GM23338 (cell line): ENCODE measurements around the gene INPP5A. TPM values are rescaled to one million over a fixed set of nuclear protein-coding genes. Genes with fewer than 3 reads are reported as not detected.

ENCODE experiments used
- ATAC-seq: fragments of 200-7000 bp; cut with Tn5 transposase; 3 replicates; pipeline ENCODE4 v1.9.1; 2020
- DNase-seq: peaks from one replicate; pipeline ENCODE4 v3.0.0-alpha.2; 2015; ENCODE audit warnings: low spot score
- H2AFZ ChIP-seq: fragments of 200-600 bp; sonication (generic); 2 replicates; pipeline ENCODE4 v1.8.0; 2016; ENCODE audit warnings: antibody characterized with exemption, mild to moderate bottlenecking, moderate library complexity
- H3F3A ChIP-seq: fragments of 200-600 bp; sonication (generic); replicated peaks from 2 replicates; pipeline ENCODE4 v1.8.0; 2017; ENCODE audit warnings: antibody characterized with exemption, mixed run types, low read depth
- H3K27ac ChIP-seq: fragments of 200-600 bp; sonication (generic); 2 replicates; pipeline ENCODE4 v1.6.1; 2016; ENCODE audit warnings: low read depth
- H3K27me3 ChIP-seq: fragments of 200-600 bp; sonication (generic); 2 replicates; pipeline ENCODE4 v1.8.0; 2016; ENCODE audit warnings: mild to moderate bottlenecking, mixed run types, moderate library complexity; ENCODE audit not compliant: insufficient read depth
- H3K36me3 ChIP-seq: fragments of 200-600 bp; sonication (generic); 2 replicates; pipeline ENCODE4 v1.8.0; 2016; ENCODE audit warnings: mild to moderate bottlenecking; ENCODE audit not compliant: insufficient read depth
- H3K4me1 ChIP-seq: fragments of 200-600 bp; sonication (generic); 2 replicates; pipeline ENCODE4 v1.8.0; 2016; ENCODE audit warnings: mild to moderate bottlenecking, moderate library complexity; ENCODE audit not compliant: insufficient read depth
- H3K4me2 ChIP-seq: fragments of 200-600 bp; sonication (generic); 2 replicates; pipeline ENCODE4 v1.7.1; 2017; ENCODE audit warnings: mixed run types
- H3K4me3 ChIP-seq: fragments of 200-600 bp; sonication (generic); 2 replicates; pipeline ENCODE4 v1.6.1; 2016; ENCODE audit warnings: mixed run types
- H3K79me2 ChIP-seq: fragments of 200-600 bp; sonication (generic); replicated peaks from 2 replicates; pipeline ENCODE4 v1.8.0; 2017; ENCODE audit warnings: mild to moderate bottlenecking; ENCODE audit not compliant: insufficient read depth
- H3K9me2 ChIP-seq: fragments of 200-600 bp; sonication (generic); 2 replicates; pipeline ENCODE4 v1.8.0; 2017; ENCODE audit not compliant: insufficient read depth
- H4K20me1 ChIP-seq: fragments of 200-600 bp; sonication (generic); replicated peaks from 2 replicates; pipeline ENCODE4 v1.8.0; 2017; ENCODE audit warnings: mild to moderate bottlenecking; ENCODE audit not compliant: insufficient read depth
- H3K27ac Mint-ChIP-seq: 2 replicates; pipeline ENCODE4 v1.8.0; 2020; ENCODE audit warnings: inconsistent platforms, mild to moderate bottlenecking, moderate library complexity, mixed read lengths
- H3K27me3 Mint-ChIP-seq: 3 replicates; pipeline ENCODE4 v1.8.0; 2022; ENCODE audit warnings: low read depth, mild to moderate bottlenecking, moderate library complexity, mixed read lengths, inconsistent platforms; ENCODE audit not compliant: insufficient read depth, poor library complexity
- H3K36me3 Mint-ChIP-seq: 3 replicates; pipeline ENCODE4 v1.8.0; 2021; ENCODE audit warnings: low read depth, mild to moderate bottlenecking, inconsistent platforms, moderate library complexity, mixed read lengths
- H3K4me1 Mint-ChIP-seq: 3 replicates; pipeline ENCODE4 v1.8.0; 2020; ENCODE audit warnings: mild to moderate bottlenecking, inconsistent platforms, mixed read lengths
- H3K4me3 Mint-ChIP-seq: 3 replicates; pipeline ENCODE4 v1.8.0; 2021; ENCODE audit warnings: moderate library complexity, mild to moderate bottlenecking, inconsistent platforms, mixed read lengths
- H3K9me3 Mint-ChIP-seq: 3 replicates; pipeline ENCODE4 v1.8.0; 2020; ENCODE audit warnings: moderate library complexity, mild to moderate bottlenecking, inconsistent platforms, mixed read lengths
- CREB1 ChIP-seq: fragments of 250-450 bp; sonication (Bioruptor Pico); IDR thresholded peaks from 2 replicates; pipeline ENCODE4 v1.5.0; 2020; ENCODE audit warnings: low read depth, mild to moderate bottlenecking, moderate library complexity
- CTCF ChIP-seq, 2 experiments: fragments of 200-600 bp in 1 of 2; sonication (generic) in 1 of 2; conservative IDR thresholded peaks; 2 replicates each; pipeline versions ENCODE4 v1.5.1 to v1.6.1; 2016 to 2017; ENCODE audit warnings: antibody characterized with exemption in 2 of 2, low read depth in 2 of 2, mild to moderate bottlenecking in 2 of 2, moderate library complexity in 1 of 2
- ETS1 ChIP-seq: IDR thresholded peaks from 2 replicates; pipeline ENCODE4 v1.6.1; 2016; ENCODE audit warnings: antibody characterized with exemption
- EZH2 ChIP-seq: fragments of 200-600 bp; sonication (generic); IDR thresholded peaks from one replicate; pipeline ENCODE4 v1.8.0; 2017; ENCODE audit warnings: antibody characterized with exemption, mild to moderate bottlenecking, low read depth; ENCODE audit not compliant: unreplicated experiment
- EZH2phosphoT487 ChIP-seq: fragments of 200-600 bp; sonication (generic); IDR thresholded peaks from one replicate; pipeline ENCODE4 v1.8.1; 2018; ENCODE audit warnings: antibody characterized with exemption; ENCODE audit not compliant: unreplicated experiment
- JUNB ChIP-seq: IDR thresholded peaks from one replicate; pipeline ENCODE4 v1.6.1; 2016; ENCODE audit warnings: antibody characterized with exemption; ENCODE audit not compliant: unreplicated experiment
- NANOG ChIP-seq: IDR thresholded peaks from 2 replicates; pipeline ENCODE4 v1.6.1; 2016; ENCODE audit warnings: antibody characterized with exemption, borderline replicate concordance
- POLR2AphosphoS5 ChIP-seq: IDR thresholded peaks from 2 replicates; pipeline ENCODE4 v1.6.1; 2016; ENCODE audit warnings: antibody characterized with exemption, low read depth
- STAT1 ChIP-seq: IDR thresholded peaks from one replicate; pipeline ENCODE4 v1.6.1; 2016; ENCODE audit warnings: antibody characterized with exemption; ENCODE audit not compliant: unreplicated experiment
- ZNF114 ChIP-seq: fragments of 250-450 bp; sonication (Bioruptor Pico); IDR thresholded peaks from 2 replicates; pipeline ENCODE4 v1.5.0; 2020; ENCODE audit warnings: mild to moderate bottlenecking, moderate library complexity
- ZNF331 ChIP-seq: fragments of 250-450 bp; sonication (Bioruptor Pico); IDR thresholded peaks from 2 replicates; pipeline ENCODE4 v1.5.0; 2020; ENCODE audit warnings: low read depth, mild to moderate bottlenecking, moderate library complexity
- polyA plus RNA-seq: library from polyadenylated mRNA; unstranded; fragments of >200 nt; fragmentation: Nextera tagmentation; extraction: Ambion mirVana; gene quantifications from 2 replicates; pipeline ENCODE4 v1.2.1, GENCODE V29; 2016
- total RNA-seq: library from RNA; depleted of rRNA; stranded (reverse); fragments of >200 nt; shearing (Covaris generic); gene quantifications from 2 replicates; pipeline ENCODE4 v1.2.3, GENCODE V29; 2014

The INPP5A gene
- total and polyA plus RNA-seq, 2 experiments from 2014 or later, result 5.9 to 40.6 TPM

- DNase-seq, result no peak
These were observed 136.7 kb downstream of the INPP5A start for GRCh38 chr10:132674311-132674710.

GRCh38 chr10:132675031-132675740 lies 137.6 kb downstream of the INPP5A start:
- Histone ChIP-seq H3K36me3 (no peaks in the 10 kb centered on the region), H3K79me2 (no peaks in the 10 kb centered on the region), H3K4me3 (no peak overlapping the region), H3F3A (no peaks in the 10 kb centered on the region), H3K27me3 (no peaks in the 10 kb centered on the region), H3K27ac (no peak overlapping the region), H3K9me2 (no peaks in the 10 kb centered on the region; the same call in 1 of the 2 replicates), H2AFZ (no peak overlapping the region), H3K4me1 (no peaks in the 10 kb centered on the region), H3K4me2 (no peak overlapping the region), H4K20me1 (no peaks in the 10 kb centered on the region)
- Mint-ChIP-seq H3K27me3 (no peaks in the 10 kb centered on the region), H3K27ac (no peak overlapping the region), H3K36me3 (peaks cover 9% of the 10 kb centered on the region), H3K4me3 (no peak overlapping the region), H3K9me3 (peaks cover 17% of the 10 kb centered on the region), H3K4me1 (no peaks in the 10 kb centered on the region)
- DNase-seq (no peak), ATAC-seq (no peak)
- TF ChIP-seq CREB1 (CRISPR knock-in tag) (no peak), CTCF (conservative IDR thresholded peaks at IDR 0.05; ENCODE audit: low read depth in 2 of 2) (no peak), EZH2phosphoT487 (no peak), JUNB (no peak), ZNF114 (no peak), EZH2 (no peak), POLR2AphosphoS5 (no peak), NANOG (no peak), STAT1 (no peak), ETS1 (no peak), ZNF331 (CRISPR knock-in tag) (no peak)

More at GRCh38 chr10:132674311-132674710, 136.7 kb downstream of the INPP5A start:
- Histone ChIP-seq H3K4me1 (no peaks in the 10 kb centered on the region), H3K79me2 (no peaks in the 10 kb centered on the region), H3K27me3 (no peaks in the 10 kb centered on the region), H3K9me2 (no peaks in the 10 kb centered on the region; the same call in 1 of the 2 replicates), H3F3A (no peaks in the 10 kb centered on the region), H3K4me2 (no peak overlapping the region), H3K36me3 (no peaks in the 10 kb centered on the region), H3K27ac (no peak overlapping the region), H4K20me1 (no peaks in the 10 kb centered on the region), H2AFZ (no peak overlapping the region), H3K4me3 (no peak overlapping the region)
- TF ChIP-seq ZNF114 (no peak), ETS1 (no peak)
- ATAC-seq, result no peak
- Mint-ChIP-seq H3K36me3 (peaks cover 2% of the 10 kb centered on the region; the same call in 2 of the 3 replicates), H3K27ac (no peak overlapping the region), H3K27me3 (no peaks in the 10 kb centered on the region), H3K9me3 (peaks cover 10% of the 10 kb centered on the region), H3K4me1 (no peaks in the 10 kb centered on the region), H3K4me3 (no peak overlapping the region)
